ENCODE data around the gene C10orf71. TPM values are rescaled to one million over a fixed set of nuclear protein-coding genes. Genes with fewer than 3 reads are reported as not detected.

The C10orf71 gene
- total RNA-seq, 1 donor from 2014 or later: not detected

- TF ChIP-seq CTCF (IDR thresholded peaks at IDR 0.05; ENCODE audit: insufficient read depth, low read length, poor library complexity, severe bottlenecking): no peak
- no peaks in the 10 kb centered on the region for H3K36me3 ChIP-seq (ENCODE audit: control insufficient read depth, insufficient read depth, low read length)
- no peak overlapping the region for H3K4me3 ChIP-seq (ENCODE audit: low read depth, low read length)
- DNase-seq (ENCODE audit: low read depth): no peak
- no peaks in the 10 kb centered on the region for H3K27me3 ChIP-seq (ENCODE audit: control insufficient read depth, insufficient read depth, low read length)
These were observed 58.0 kb downstream of the C10orf71 start for GRCh38 chr10:49356944-49357343.

GRCh38 chr10:49357910-49358309 lies 58.9 kb downstream of the C10orf71 start:
- no peak for TF ChIP-seq CTCF (IDR thresholded peaks at IDR 0.05; ENCODE audit: insufficient read depth, low read length, poor library complexity, severe bottlenecking)
- Histone ChIP-seq H3K36me3 (ENCODE audit: control insufficient read depth, insufficient read depth, low read length) (no peaks in the 10 kb centered on the region), H3K27me3 (ENCODE audit: control insufficient read depth, insufficient read depth, low read length) (no peaks in the 10 kb centered on the region), H3K4me3 (ENCODE audit: low read depth, low read length) (no peak overlapping the region)
- DNase-seq (ENCODE audit: low read depth): no peak

GRCh38 chr10:49359349-49360270 lies 60.6 kb downstream of the C10orf71 start:
- no peak for TF ChIP-seq CTCF (IDR thresholded peaks at IDR 0.05; ENCODE audit: insufficient read depth, low read length, poor library complexity, severe bottlenecking)
- no peaks in the 10 kb centered on the region for H3K27me3 ChIP-seq (ENCODE audit: control insufficient read depth, insufficient read depth, low read length)
- no peak for DNase-seq (ENCODE audit: low read depth)
- no peaks in the 10 kb centered on the region for H3K36me3 ChIP-seq (ENCODE audit: control insufficient read depth, insufficient read depth, low read length)
- H3K4me3 ChIP-seq (ENCODE audit: low read depth, low read length): no peak overlapping the region

GRCh38 chr10:49360271-49361177 lies 61.6 kb downstream of the C10orf71 start:
- no peaks in the 10 kb centered on the region for H3K27me3 ChIP-seq (ENCODE audit: control insufficient read depth, insufficient read depth, low read length)
- no peak overlapping the region for H3K4me3 ChIP-seq (ENCODE audit: low read depth, low read length)
- no peak for DNase-seq (ENCODE audit: low read depth)
- TF ChIP-seq CTCF (IDR thresholded peaks at IDR 0.05; ENCODE audit: insufficient read depth, low read length, poor library complexity, severe bottlenecking): no peak
- H3K36me3 ChIP-seq (ENCODE audit: control insufficient read depth, insufficient read depth, low read length): no peaks in the 10 kb centered on the region

- Histone ChIP-seq H3K27me3 (ENCODE audit: control insufficient read depth, insufficient read depth, low read length) (no peaks in the 10 kb centered on the region), H3K36me3 (ENCODE audit: control insufficient read depth, insufficient read depth, low read length) (no peaks in the 10 kb centered on the region), H3K4me3 (ENCODE audit: low read depth, low read length) (no peak overlapping the region)
- TF ChIP-seq CTCF (IDR thresholded peaks at IDR 0.05; ENCODE audit: insufficient read depth, low read length, poor library complexity, severe bottlenecking): no peak
- DNase-seq (ENCODE audit: low read depth): no peak
These were observed 62.2 kb downstream of the C10orf71 start for GRCh38 chr10:49361178-49361554.

Measured in kidney epithelial cell (primary cell).